ENCODE measurements around the gene GP5.

Gene GP5

DNA sequence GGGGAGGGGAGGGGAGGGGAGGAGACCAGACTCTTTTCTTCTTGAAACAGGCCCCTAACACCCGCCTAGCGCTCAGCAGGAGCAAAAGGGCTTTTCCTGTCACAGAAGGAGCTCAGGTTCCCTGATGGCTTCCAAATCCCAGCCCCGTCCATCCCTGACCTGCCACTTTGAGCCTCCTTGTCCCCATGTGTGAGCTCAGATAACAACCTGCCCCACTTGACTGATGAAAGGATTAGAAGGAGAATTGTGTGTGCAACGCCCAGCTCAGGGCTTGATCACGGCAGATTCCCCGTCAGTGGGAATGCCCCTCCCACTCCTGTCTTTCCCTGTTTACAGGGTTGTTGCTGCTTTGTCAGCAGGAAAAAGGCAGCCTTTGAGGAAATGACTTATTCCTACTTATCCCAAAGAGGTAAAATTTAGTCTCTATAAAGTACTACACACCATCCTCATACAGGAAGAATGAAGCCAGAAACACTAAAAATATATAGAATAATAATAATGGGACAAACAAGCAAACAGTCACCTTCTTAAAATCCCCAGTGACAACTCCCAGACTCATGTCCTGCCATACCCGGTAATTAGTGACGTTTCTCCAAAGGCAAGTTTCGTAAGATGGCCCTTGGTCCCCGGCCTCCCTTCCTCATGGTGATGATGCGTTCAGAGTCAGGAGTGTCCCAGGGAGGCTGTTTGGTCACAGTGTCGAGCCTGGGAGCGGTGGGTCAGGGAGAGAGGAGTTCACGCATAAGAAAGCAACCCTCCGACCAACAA is 23.4 kb downstream of the GP5 start:
- DNase-seq: no peak

DNA sequence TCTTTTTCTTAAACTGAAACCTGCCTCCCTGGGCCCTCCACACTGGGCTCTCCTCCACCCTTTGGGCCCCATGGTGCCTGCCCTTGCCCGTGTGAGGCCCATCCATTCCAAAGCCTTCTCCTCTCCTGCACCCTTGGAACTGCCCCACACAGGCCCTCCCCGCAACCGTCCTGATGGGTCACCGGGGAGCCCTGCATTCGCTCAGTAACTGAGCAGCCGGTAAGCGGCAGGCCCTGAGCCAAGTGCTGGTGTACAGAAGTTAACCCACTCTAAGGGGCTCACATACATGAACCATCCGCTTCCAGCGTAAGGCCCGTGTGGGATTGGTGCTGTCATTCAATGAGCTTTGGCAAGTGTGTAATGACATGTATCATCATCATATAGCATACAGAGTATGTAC is 24.1 kb downstream of the GP5 start:
- DNase-seq: no peak

DNA sequence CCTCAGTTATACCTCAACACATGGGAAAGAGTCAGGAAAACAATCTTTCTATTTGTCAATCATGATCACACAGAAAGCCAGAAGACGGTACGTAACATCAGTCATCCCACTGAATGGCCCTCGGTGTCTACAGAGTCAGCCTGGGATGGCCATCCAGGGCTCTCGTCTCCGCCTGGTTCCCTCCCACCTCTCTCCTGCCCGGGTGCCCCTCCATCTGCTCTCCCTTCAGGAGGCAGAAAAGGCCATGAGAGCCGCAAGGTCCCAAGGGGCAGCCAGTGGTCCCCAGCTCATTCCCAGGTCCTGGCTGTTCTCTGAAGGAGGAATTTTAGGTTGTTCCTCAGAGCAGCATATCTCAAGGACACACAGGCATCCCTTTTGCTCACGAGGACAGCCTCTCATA is 25.2 kb downstream of the GP5 start:
- DNase-seq: no peak

DNA sequence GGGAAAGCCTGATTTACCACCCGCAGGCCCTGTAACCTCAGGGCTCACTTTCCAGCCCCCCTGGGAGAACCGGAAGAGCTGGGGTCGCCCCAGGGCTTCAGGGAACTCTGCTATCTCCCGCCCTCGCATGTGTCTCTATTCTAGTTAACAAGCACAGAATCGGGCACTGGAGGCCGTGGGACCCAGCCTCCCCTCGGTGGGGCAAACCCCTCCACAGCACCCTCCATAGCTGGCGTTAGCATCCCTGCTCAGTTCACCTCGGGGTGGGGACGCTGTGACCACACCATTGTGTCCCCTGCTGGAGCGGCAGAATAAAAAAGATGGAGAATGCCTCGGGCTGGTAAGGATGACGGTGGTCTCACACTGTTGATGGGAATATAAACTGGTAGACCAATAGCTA is 26.0 kb downstream of the GP5 start:
- DNase-seq: no peak

DNA sequence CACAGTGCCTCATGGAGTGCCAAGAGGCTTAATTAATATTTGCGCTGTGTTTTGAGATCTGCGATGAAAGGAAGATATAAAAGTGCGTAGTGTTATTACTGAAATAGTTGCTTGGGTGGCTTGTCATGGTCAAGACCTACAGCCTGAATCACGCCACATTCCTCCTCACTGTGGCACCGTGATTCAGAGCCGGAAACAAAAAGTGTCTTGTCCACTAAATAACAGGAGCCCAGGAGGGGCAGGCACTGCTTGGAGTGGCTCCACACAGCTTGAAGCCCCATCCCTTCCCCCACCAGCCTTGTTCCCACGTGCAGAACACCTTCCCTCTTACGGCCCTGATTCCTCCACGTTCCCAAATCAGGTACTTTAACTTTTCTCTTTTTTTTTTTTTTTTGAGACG is 28.3 kb downstream of the GP5 start:
- DNase-seq: no peak

DNA sequence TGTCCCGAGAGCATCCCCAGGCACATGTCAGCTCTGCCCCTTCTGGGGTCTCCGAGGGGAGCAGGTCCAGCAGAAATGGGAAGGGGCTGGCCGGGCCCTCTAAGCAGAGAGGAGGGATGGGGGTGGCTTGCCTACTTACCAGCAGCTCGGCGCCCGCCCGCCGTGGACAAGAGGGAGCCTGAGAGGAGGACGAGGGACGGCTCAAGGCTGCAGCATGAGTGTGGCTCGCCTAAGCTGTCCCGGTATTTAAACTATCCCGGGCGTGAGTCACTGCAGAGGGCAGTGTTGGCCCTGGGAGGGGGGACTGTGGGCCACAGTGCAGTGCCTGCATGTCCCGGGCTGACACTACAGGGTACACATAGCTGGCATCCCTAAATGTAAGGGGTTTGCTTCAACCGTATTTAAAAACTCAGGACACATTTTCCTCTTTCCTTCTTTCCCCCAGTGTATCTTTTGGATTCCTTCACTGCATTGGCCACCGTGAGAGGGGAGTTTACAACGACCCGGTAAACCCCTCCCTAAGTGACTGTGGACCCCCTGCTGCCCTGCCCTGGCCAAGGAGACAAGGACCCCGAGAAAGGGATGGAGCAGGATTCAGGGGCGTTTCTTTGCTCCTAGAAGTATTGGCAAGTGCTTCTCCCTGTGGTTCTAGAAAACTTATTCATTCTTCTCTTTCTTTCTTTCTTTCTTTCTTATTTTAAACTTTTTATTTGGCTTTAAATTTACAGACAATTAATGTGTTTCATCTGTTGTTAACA is 29.4 kb downstream of the GP5 start, which contains the start of gene LRRC15:
Gene LRRC15 (minus strand): TSS at position 222 of the 758 bp plus-strand sequence. CDS start 8,700 bp downstream, outside the sequence.
- DNase-seq: no peak

DNA sequence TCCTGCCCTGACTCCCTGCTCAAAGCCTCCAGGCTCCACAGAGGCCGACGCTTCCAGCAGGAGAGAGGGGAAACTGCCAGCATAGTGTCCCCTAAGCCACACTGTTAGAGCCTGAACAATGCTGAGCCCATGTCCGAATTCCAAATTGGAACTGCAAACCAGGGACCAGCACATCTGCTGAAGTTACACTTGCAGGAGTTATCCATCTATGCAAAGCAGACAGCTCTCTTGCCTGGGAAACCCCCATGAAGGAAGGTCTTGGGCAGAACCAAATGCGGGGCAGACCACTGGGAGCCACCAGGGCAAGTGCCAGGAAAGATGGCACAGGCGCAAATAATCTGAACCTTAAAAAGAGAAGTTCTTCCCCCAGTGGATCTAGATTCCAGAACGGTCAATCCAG is 30.1 kb downstream of the GP5 start:
- no peak for DNase-seq

DNA sequence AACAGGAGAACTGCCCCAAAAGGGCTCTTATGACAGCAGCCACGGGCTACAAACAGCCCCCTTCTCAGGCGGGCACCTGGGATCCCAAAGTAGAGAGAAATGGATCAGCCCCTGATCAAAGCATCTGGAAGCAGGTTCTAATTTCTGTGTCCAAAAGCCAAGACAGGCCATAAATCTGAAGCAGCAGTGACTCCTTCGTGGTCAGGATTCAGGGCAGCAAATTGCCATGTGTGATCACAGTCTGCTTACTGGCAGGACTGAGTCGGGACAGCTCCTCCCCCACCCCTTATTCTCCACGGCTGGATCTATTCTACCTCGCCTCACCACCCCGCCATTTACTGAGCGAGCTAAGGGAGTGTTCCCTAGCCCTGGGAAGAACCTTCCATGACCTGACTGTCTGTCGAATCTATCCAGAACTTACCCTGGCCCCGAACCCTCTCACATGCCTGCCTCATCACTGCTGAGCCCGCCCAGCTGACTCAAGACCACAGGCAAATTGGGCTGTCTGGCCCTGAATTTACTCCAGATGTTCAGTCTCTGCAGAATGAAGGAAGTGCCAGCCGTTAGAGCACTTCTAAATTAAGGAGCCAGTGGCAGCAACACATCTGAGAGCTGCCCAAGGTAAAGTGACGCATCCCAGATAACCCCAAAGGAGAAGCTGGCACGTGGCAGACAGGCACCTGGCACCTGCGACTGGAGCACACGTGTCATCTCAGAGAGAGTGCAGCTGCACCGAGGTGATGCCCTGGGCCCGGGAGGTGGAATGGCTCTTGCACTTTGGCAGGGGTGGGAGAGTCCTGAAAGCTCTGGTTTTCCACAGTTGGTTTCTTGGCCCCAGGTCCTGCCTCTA is 30.8 kb downstream of the GP5 start:
- no peak for DNase-seq

DNA sequence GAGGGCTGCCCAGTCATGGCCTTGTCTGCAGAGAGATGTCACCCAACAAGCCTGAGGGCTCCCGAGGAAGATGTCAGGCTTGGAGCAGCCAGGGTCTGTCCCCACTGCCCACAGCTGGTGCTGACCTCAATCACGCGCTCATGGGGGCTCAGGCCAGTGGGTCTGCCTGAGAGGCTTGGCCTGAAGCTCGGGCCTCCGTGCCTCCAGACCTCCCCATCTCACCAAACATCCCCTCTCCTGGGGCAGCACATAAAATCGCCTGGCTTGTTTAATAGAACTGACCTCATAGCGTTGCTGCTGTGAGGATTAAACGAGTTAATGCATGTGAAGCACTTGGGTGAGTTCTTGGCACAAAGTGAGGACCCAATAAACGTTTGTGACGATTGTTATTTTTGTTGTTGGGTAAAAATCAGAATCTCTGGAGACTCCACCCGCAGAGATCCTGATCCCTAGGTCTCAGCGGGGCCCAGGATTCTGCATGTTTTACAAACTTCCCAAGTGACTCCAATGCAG is 33.0 kb downstream of the GP5 start:
- DNase-seq: no peak

DNA sequence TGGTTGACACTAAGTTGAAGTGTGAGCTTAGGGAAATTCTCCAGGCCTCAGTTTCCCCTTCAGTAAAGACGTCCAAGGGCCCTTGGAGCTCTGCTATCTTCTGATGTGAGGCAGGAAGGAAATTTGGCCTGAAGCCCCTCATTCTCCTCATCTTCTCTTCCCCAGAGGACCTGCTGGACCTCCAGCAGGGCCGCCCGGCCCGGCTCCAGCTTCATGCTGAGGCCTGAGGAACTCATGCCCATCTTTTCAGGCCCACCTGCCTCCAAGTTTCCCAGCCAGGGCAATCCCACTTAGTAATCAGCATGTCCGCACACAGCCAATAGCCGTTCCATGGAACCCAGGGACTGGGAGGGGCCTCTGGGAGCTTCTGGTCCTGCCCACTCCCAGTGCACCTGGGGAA is 33.5 kb downstream of the GP5 start:
- no peak for DNase-seq

DNA sequence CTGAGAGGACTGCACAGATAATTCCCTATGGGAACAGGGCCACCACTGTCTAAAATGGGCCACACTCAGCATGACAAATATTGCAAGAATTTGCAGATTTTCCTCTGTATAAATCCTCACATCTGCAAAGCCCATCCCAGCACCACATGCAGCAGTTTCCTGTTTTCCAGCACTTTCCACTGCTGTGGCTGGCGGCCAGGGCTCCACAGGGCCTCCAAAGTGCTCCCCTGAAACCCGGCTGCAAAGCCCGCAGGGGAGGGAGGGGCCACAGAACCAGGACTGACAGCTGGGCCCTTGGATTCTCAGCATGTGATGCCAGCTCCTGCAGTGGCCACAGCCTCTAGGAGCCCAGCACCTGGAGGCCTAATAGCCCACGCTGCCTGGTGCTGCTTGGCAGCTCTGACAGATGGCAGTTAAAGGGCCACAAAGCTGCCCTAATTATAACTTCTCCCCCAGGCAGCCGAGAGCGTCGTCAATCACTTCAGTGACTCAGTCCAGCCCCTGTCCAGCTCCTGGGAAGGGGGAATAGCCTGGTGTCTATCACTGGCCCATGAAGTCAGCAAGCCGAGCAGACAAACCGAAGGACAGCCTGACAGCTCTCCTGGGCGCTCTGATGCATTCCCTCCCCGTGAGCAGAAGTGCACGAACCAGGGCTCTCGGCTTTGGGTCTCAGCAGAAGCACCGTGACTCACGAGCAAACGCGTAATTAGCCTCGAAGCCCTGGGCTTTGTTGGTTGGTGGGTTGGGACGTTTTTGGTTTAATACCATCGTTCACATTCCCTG is 34.2 kb downstream of the GP5 start:
- DNase-seq: no peak

DNA sequence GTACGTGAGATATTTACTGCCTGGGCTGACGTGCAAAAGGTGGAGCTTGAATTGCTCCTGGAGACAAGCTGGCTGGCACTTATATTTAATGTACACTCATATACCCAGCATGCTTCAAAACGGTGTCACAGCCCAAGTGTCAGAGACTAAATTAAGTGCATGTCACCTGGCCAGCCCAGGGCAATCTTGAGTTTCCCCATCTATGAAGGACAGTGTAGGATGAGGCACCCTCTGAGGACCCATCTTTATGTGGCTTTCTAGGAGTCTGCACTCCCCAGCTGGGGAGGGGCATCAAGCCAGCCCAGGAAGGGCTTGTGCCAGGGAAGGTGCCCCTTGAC is 34.8 kb downstream of the GP5 start:
- no peak for DNase-seq

DNA sequence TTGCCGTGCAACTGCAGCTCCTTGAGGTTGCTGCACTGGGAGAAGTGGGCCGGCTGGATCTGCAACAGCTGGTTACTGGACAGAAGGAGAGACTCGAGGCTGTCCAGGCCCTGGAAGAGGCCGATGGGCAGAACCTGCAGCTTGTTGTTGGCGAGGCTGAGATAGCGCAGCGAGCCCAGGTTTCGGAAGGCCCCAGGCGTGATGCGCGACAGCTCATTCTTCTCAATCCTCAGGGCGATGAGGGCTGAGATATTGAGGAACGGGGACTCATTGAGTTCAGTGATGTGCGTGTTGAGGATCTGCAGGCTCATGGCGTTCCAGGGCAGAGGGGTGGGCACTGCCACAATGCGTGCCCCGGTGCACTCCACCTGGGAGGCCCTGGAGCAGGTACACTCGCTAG is 38.5 kb downstream of the GP5 start:
- no peak for DNase-seq

DNA sequence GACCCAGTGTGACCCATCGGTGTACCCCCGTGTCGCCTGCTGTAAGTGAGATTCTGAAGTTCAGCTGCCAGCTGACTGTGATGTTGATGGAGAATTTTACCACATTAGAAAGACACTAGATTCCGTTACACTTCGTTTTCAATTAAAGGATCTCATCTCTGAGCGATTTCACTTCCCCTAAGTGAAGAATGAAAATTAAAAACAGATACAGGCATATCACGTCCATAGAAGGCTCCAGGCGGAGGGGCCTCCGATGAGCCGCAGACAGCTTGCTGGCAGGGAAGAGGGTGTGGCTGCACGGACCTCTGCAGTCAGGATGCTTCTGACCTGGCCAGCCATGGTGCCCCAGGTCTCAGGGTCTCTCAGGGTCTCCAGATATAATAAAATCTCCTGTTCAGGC is 41.4 kb downstream of the GP5 start:
- no peak for DNase-seq

DNA sequence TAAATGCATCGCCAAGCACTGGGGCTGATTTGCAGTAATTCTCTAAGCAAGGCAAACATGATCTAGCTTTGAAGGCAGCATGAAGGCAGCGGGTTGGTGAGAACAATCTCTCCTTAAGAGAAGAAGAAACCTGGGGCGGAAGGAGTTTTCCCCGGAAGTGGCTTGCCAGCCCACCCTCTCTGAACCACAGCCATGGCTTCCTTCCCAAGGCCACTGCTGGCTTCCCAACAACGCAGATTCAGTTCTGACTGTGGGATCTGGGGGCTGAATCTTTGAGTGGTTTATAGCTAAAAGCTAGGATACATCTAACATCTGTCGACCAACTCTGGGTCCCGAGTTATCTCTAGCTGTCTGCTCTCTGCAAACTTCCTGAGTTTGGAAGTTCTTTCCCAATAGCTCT is 43.7 kb downstream of the GP5 start:
- DNase-seq: no peak

DNA sequence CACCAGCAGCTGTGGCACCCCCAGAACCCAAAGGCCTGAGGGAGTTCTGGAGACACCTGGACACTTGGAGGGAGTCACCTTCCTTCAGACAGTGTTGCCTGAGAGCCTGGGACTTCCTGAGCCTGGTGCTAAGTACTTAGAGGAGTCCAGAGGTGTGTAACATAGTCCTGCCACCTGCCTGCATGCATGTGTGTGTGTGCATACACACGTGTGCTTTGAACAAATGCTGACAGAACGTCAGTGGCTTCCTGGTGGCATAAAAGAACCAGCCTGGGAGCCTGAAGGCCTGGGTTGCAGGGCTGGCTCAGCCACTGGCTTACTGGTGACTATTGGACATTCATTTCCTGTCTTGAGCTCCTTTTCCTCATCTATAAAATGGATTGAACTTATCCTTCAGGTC is 44.8 kb downstream of the GP5 start:
- DNase-seq: no peak

DNA sequence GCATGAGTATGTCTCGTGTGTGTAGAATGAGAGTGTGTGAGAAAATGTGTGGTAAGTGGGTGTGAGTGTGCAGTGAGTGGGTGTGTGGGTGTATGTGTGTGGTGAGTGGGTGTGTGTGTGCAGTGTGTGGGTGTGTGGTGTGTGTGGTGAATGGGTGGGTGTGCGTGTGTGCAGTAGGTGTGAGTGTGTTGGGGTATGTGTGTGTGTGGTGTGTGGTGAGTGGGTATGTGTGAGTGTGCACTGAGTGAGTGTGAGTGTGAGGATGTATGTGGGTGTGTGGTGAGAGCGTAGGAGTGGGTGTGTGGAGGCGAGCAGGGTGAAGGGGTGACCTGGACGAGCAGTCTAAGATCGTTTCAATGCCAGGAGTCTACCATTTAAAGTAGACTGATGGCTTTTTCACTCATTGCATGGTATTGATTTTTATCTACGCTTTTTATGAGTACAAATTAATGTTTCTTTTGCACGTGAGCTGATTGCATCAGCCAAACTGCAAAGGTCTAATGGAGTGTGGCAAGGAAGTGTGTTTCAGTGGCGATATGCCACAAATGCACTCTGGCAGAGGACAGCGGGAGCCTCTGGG is 46.3 kb downstream of the GP5 start:
- DNase-seq: no peak

DNA sequence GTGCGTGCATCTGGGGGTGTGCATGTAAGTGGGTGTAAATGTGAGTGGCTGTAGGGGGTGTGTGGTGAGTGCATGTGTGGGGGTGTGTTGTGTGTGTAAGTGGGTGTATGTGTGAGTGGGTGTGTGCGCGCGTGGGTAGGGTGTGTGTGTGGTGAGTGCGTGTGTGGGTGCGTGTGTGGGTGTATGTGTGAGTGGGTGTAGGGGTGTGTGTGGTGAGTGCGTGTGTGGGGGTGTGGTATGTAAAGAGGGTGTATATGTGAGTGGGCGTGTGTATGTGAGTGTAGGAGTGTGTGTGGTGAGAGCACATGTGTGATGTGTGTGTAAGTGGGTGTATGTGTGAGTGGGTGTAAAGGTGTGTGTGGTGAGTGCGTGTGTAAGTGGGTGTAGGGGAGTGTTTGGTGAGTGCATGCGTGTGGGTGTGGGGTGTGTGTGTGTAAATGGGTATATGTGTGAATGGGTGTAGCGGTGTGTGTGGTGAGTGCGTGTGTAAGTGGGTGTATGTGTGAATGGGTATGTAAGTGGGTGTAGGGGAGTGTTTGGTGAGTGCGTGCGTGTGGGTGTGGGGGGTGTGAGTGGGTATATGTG is 47.0 kb downstream of the GP5 start:
- no peak for DNase-seq

DNA sequence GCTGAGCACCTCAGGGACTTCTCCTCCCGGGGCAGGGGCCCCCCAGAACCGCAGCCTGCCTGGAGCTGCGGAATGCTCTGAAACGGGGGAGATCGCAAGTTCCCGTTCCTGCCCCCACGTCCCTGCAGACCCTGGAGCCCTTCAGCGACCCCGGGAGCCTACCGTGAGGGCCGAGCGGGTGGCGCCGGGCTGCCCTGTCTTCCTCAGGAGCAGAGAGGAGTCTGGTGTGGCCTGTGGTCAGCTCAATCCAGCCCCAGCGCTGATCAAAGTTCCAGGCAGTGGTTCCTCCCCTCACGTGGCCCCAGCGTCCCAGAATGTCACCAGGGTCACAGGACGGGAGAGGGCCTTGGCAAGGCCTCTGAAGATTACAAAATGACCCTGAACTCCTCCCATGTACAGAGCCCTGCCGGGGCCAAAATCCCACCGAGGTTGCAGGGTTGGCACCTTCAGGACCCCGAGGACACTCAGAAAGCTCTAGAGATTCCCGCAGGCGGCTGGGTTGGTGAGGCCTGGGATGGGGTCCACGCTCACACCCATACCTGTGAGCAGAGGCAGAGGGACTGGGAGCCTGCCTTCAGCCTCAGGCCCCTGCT is 47.9 kb downstream of the GP5 start, which contains the start of gene CPN2:
Gene CPN2 (minus strand): TSS at position 249 of the 593 bp plus-strand sequence. CDS start 8,626 bp downstream, outside the sequence.
- DNase-seq: no peak

DNA sequence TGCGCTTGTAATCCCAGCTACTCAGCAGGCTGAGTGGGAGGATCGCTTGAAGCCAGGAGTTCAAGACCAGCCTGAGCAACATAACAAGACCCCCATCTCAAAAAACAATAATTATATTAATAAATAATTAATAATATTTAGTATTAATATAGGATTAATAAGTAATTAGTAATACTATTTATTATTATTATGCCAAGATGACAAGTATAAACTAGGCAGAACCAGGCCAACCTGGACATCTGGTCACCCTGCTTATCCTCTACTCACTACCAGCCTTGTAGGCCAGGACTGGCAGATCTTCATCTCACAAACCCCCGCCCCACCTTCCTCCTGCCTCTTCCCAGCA is 48.4 kb downstream of the GP5 start:
- DNase-seq: no peak

DNA sequence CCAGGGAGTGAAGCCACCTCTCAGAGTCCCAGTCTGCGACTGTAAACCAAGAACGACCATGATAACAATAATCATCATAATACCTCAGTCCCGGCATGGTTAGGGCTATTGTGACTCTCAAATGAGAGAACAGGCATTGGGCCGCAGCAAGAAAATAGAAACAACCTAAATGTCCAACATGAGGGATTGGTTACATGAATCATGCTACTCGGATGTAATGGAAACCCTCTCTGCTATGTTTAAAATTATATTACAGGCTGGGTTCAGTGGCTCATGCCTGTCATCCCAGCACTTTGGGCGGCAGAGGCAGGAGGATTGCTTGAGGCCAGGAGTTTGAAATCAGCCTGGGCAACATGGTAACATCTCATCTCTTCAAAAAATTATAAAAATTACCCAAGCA is 50.7 kb downstream of the GP5 start:
- DNase-seq: no peak

Data from SW 1271 (cell line).